GM19463 (cell line): ENCODE results near the gene POU6F2.

Experiments used
- ATAC-seq: cut with Tn5 transposase; IDR thresholded peaks from one replicate; pipeline ENCODE4 v1.9.1; 2021; ENCODE audit warnings: mild to moderate bottlenecking, moderate library complexity; ENCODE audit not compliant: unreplicated experiment

Gene POU6F2

DNA sequence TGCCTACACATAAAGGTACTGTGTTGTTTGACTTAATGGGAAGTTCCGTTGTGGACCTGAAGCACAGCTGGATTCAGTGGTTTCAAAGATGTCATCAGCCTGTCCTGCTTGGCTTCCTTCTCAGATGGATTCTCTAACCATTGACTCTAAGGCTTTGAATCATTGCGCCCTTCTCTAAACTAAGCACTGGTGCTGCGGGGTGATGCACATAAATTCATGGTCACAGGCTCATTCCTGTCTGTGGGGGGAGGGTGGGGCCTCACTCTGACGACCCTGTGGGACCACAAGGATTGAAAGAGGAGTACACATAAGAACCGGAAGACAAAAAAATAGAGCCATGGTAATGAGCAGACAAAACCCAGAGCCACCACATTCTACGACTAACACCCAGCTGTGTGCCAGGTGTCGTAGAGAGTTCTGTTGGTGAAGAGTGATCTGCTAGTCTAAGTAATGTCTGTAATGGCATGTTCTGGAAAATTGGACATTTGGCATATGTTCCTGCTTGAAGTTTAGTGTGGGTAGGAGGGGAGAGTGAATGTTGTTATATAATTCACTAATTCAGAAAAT, 491.2 kb downstream of the POU6F2 start:
- no peak for ATAC-seq

DNA sequence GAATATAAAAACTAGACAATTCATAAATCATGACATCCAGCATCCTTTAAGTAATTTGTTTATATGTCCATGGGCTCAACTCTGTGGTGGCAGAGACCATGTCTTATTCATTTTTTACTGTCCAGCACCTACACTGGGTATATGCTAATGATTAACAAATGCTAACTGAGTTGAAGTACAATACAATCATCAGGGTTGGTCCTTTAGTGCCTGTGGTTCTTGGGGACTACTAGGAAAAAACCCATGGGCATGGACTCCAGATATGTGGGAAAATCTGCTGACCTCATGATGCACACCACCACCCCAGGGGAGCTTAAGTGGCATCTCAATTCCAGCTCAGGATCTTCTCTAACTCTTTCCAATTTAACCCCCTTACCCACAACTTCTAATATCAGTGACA, 503.2 kb downstream of the POU6F2 start:
- no peak for ATAC-seq

DNA sequence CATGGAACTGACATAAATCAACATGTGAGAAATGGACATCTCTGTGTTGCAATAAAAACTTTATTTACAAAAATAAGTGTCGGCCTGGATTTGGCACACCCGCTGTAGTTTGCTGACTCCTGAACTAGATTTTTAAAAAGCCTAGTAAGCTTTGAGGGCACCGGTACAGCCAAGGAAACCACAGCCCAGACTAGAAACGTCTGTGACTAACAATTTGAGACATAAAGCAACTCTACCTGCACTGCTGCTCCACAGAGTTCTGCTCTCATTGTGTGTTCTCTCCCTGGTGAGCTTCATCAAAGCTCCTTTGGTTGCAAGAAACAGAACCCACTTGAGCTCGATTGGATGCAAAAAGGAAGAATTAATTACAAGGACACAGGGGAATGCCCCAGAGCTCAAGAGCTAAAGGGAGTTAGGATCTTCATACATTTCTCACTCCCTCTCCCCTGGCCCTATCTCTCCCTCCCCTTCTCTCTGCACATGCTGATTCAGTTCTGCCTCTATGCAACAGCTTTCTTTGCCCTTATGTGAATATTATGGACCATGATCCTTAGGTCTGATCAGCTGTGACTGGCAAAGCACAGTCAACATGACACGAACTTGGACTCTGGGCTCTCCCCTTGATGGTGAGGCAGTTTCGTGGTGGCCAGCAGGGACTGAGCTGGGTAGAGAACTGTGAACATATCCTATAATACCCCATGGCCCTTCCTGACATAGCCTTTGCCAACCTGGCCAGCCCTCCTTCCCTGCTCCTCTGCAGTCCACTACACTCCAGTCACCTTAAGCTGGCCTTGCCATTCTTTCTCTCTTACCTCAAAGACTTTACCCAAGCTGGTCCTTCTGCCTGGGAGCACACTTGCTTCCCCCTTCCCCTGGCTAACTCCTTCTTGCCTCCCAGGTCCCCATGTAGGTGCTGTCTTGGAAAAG, 511.0 kb downstream of the POU6F2 start:
- no peak for ATAC-seq

DNA sequence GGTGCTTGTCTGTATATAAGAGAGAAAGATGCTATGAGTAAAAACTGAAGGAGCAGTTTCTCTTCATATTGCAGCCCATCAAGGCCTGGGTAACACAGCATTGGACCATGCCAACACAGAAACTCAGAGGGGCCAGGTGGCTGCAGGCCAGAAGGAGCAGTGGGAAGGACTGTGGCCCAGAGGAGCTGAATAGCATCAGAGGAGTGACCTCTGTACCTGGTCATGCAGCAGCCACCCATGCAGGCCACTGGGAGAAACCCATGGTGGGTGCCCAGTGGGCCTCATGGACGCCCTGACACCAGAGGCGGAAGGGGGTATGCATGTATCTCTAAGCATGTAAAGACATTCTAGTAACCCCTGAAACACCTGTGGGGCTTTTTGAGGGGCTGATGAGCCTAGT, 512.6 kb downstream of the POU6F2 start:
- ATAC-seq = no peak

DNA sequence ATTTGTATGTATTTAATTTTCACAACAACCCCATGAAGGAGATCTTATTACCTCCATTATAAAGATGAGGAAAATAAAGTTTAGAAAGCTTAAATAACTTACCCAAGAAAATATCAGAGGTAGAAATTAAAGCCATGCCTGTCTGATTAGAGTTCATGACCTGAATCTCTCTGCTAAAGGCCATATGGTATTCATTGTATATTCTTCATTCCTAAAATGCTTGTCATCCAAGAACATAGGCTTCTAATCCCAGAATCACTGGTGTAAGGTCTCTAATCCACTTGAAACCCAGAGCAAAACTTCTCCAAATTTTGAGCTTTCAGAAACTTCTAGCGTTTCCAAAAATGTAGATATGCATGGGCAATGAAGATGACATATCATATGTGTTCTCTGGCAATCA, 516.2 kb downstream of the POU6F2 start:
- no peak for ATAC-seq

DNA sequence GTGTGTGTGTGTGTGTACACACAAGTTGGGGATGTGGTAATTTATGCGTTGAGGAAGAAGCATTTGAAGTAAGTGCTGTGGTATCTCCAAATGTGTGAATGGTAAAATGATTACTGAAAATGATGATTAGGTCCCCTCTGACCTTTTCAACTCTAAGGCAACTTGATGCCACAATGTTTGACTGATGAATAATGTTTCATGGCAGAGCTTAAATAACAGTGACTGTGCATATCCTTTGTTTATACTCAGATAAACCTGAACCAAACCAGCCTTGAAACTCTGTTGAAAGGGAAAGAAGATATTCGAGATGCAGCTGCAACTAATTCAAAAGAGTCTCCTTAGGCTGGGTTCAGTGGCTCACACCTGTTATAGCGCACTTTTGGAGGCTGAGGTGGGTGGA, 523.6 kb downstream of the POU6F2 start:
- ATAC-seq = no peak

DNA sequence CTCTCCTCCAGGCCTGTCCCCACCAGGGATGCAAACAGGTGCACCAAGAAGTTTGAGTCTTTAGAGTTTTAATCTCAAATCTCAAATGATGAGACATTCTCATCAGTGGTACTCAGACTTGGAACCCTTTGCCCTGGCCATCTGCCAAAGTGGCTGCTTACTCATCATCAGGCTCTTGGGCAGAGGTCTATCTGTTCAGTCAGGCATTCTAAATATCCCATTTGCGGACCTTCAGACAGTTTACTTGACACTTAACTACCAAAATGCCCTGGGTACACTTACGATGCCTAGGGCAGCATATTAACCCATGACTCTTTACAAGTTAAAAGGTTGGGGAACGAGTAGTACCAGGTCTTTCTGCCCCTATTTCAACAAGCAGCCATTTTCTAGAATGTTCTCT, 527.3 kb downstream of the POU6F2 start:
- ATAC-seq = no peak

DNA sequence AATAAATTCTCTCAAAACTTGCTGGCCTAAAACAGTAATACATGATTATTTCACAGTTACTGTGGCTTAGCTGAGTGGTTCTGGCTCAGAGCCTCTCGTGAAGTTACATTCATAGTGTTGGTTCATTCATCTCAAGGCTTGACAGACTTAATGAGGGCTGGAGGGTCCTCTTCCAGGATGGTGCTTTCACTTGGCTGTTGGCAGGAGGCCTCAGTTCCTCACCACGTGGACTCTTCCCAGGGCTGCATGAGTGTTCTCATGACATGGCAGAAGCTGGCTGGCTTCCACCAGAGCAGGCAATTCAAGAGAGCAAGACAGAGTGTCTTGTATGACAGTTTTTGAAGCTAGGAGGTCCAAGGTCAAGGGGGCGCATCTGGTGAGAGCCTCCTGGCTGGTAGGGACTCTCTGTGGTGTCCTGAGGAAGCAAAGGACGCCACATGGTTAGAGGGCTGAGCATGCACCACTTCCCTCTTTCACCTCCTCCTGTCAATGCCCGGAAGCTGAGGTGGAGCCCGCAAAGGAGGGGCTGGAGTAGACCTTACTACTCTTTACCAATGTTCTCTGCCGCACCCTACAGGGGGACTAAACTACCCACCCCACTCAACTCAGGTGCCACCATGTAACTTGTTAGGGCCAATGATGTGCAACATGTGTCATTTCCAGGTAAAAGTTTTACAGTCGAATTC, 530.3 kb downstream of the POU6F2 start:
- no peak for ATAC-seq

DNA sequence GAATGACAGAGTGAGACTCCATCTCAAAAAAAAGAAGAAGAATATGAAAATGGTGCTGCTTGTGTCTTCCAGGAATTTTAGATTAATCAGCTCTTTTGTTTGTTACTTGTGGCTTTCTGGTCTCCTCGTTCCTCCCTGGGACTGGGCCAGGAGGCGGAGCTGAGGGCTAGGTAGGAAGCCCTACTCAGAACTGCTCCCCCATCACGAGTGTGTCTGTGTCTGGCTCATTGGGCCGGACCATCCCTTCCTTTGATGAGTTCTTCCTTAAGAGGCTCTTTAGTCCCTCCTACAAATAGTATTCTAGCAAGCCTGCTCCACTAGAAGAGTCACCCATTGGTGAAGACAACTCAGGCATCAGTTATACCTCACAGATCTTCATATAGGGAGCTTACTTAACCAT, 531.7 kb downstream of the POU6F2 start:
- ATAC-seq = no peak

DNA sequence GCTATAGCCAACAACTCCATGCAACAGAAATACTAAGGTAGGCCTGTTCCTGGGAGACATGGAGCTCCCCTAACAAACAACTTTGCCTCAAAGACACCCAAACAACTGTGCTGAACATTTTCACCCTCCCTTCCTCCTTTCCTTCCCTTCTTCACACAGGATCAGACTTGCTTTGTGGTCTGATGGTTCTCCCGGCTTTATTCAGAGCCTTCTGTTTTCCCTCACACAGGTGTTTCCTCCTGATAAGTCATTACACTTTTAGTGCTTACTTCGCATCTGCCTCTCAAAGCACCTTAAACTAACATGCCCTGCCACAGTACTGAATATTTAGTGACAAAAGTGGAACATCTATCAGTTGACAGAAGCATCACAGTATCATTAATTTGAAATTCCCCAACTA, 532.2 kb downstream of the POU6F2 start:
- no peak for ATAC-seq

DNA sequence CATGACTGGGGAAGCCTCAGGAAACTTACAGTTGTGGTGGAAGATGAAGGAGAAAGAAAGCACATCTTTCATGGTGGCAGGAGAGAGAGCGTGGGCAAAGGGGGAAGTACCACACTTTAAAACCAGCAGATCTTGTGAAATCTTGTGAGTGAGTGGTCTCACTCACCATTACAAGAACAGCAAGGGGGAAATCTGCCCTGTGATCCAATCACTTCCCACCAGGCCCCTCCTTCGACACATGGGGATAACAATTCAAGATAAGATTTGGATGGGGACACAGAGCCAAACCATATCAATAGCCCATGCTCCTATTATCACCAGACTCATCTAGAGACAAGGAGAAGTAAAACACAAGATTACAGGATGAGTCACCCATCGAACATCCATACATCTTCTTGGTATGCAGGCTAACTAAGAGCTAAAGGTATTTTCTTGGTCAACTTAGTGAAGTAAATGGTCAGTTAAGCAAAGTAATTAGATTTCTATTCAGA, 533.2 kb downstream of the POU6F2 start:
- ATAC-seq = no peak

DNA sequence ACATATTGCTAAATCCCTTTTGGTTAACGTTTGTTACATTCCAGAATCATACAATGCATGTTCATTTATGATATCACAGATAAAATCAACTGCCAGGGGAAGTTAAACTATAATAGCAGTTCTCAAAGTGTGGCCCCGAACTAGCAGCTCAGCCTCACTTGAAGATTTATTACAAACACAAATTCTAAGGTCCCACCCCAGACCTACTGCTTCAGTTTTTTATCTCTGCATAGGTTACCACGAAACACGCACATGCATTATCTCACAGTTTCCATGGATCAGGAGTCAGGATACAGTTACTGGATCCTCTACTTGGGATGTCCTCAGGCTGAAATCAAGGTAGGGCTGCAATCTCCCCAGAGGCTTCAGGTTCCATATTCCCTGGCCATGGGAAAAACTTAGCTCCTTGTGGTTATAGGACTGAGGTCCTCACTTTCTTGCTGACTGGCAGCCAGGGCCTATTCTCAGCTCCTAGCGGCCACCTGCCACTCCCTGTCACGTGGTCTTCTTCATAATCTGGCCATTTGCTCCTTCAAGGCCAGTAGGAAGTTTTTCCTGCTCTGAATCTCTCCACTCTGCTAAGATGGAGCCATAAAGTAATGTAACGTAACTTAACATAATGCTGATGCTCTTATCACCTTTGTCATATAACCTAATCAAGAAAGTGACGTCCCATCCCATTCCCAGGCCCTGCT, 538.0 kb downstream of the POU6F2 start:
- no peak for ATAC-seq

DNA sequence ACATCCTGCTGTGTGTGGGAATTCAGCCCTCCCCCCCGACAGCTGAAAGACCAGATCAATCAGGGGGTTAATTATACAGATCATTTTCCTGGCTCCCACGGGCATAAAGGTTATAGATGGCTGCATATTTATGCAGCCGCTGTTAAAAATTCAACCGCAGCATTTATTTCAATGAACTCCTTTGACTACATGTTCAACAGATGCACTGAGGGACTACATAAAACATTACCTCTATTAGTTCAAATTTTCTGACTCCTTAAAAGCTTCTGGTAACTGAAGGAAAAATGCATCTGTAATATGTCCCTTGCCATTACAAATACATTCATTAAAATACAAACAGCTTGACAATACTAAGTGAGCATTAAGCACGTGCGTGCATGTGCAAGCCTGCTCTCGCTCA, 538.8 kb downstream of the POU6F2 start:
- ATAC-seq = no peak

DNA sequence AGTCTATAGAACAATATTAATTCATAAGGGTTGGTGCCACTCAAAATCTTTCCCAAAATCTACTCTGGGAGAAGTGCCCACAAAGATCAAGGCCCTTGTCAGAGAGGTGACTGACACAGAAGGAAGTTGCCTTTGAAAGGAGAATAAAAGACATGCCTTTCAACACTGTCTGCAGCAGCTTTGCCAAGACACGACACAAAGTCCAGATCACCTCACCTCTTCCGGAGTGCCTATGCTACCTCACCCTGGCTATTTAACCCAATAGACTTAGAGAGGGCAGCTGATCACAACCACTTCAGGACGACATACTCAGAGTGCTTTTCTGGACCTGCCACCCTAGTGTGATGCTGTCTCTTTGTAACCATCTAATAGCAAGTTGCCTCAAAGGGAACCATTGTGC, 539.5 kb downstream of the POU6F2 start:
- no peak for ATAC-seq
